GM18520 (cell line): ENCODE results near the gene PPFIBP1.

Experiments
- ATAC-seq: cut with Tn5 transposase; IDR thresholded peaks from one replicate; pipeline ENCODE4 v1.9.1; 2021; ENCODE audit not compliant: unreplicated experiment

PPFIBP1 gene

GRCh38 chr12:27511723-27512045 lies 12.3 kb upstream of the PPFIBP1 start:
- ATAC-seq: no peak

- ATAC-seq: no peak
Observed at GRCh38 chr12:27513155-27513824, 10.7 kb upstream of the PPFIBP1 start.

GRCh38 chr12:27515671-27516070 lies 8.3 kb upstream of the PPFIBP1 start:
- ATAC-seq: no peak

GRCh38 chr12:27516625-27517024 lies 7.4 kb upstream of the PPFIBP1 start:
- no peak for ATAC-seq

GRCh38 chr12:27517546-27517945 lies 6.5 kb upstream of the PPFIBP1 start:
- ATAC-seq: no peak

GRCh38 chr12:27517961-27518665 lies 5.9 kb upstream of the PPFIBP1 start:
- ATAC-seq: no peak

- ATAC-seq: no peak
Observed at GRCh38 chr12:27521066-27521465, 2.9 kb upstream of the PPFIBP1 start.

GRCh38 chr12:27521981-27522380 lies 2.0 kb upstream of the PPFIBP1 start:
- no peak for ATAC-seq

- peak; percentile 3 for ATAC-seq
Observed at GRCh38 chr12:27523305-27523641, 733 bp upstream of the PPFIBP1 start.

- no peak for ATAC-seq
Observed at GRCh38 chr12:27524494-27524835, 459 bp downstream of the PPFIBP1 start.

- no peak for ATAC-seq
Observed at GRCh38 chr12:27524839-27525753, 1.1 kb downstream of the PPFIBP1 start.

GRCh38 chr12:27527512-27527911 lies 3.5 kb downstream of the PPFIBP1 start:
- no peak for ATAC-seq

GRCh38 chr12:27528788-27529187 lies 4.8 kb downstream of the PPFIBP1 start:
- no peak for ATAC-seq

- ATAC-seq: no peak
Observed at GRCh38 chr12:27530157-27530922, 6.3 kb downstream of the PPFIBP1 start.

- no peak for ATAC-seq
Observed at GRCh38 chr12:27531896-27532295, 7.9 kb downstream of the PPFIBP1 start.

GRCh38 chr12:27534060-27534764 lies 10.2 kb downstream of the PPFIBP1 start:
- no peak for ATAC-seq

GRCh38 chr12:27534765-27535161 lies 10.8 kb downstream of the PPFIBP1 start:
- ATAC-seq: no peak

GRCh38 chr12:27535318-27535717 lies 11.3 kb downstream of the PPFIBP1 start:
- no peak for ATAC-seq

GRCh38 chr12:27537855-27538675 lies 14.1 kb downstream of the PPFIBP1 start:
- no peak for ATAC-seq

GRCh38 chr12:27539191-27539631 lies 15.2 kb downstream of the PPFIBP1 start:
- no peak for ATAC-seq
